Epithelial cell of esophagus (primary cell): ENCODE data around the gene FNDC3B.

Experiments used
- DNase-seq: peaks from one replicate; pipeline ENCODE4 v3.0.0; 2010; ENCODE audit warnings: low read depth
- H3K4me3 ChIP-seq: 2 replicates; pipeline ENCODE4 v1.5.1; 2011; ENCODE audit warnings: mild to moderate bottlenecking, low read length, control low read depth
- CTCF ChIP-seq: IDR thresholded peaks from 2 replicates; pipeline ENCODE4 v1.5.1; 2011; ENCODE audit warnings: low read depth, mild to moderate bottlenecking, low read length, control low read depth, inconsistent platforms; ENCODE audit not compliant: insufficient read depth; ENCODE audit errors: missing control alignments

The FNDC3B gene

GRCh38 chr3:172352786-172353185 is 313.4 kb downstream of the FNDC3B start:
- TF ChIP-seq CTCF: no peak
- H3K4me3 ChIP-seq: no peak overlapping the region
- DNase-seq: no peak

DNA sequence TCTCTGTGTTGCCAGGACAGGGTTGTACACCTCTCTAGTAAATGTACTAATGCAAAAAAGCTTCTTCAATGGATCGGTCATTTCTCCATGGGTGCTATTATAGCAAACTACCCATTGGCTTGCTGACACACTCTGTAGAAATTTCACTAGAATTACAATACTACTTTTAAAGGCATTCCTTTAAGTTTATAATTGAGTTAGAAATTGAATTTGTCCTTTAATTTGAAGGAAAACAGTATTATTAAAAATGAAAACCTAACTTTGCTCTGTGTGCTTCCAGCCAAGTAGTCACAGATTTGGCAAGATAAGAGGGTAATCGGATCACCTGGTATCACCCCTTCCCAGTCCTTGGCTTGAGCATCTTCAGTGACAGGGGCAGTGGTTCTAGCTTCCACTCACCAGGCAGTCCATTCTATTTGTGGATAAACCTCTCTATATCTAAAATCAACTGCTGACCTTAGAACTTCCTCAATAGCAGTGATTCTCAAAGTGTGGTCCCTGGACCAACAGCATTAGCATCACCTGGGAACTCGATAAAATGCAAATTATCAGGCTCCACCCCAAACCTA is 315.6 kb downstream of the FNDC3B start:
- no peak for TF ChIP-seq CTCF
- H3K4me3 ChIP-seq: no peak overlapping the region
- DNase-seq: no peak

DNA sequence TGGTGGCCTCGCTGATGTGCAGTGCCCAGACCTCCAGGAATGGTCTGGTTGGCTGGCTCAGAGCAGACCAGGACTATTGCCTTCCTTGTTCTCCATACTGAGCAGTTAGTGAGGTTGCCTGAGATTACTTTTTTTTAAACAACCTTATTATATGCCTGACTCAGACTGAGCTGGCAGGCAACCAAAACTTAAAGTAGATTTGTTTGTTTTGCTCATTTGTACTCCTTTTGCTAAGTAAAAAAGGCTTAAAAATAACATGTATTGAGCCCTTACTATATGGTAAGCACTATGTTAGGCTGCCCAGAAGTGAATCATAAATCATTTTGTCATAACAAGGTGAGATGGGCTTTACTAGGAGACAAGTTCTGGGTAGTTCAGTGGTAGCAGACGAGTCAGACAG is 316.5 kb downstream of the FNDC3B start:
- DNase-seq: peak; percentile 83
- TF ChIP-seq CTCF: no peak
- no peak overlapping the region for H3K4me3 ChIP-seq

GRCh38 chr3:172356427-172356826 is 317.0 kb downstream of the FNDC3B start:
- H3K4me3 ChIP-seq: no peak overlapping the region
- TF ChIP-seq CTCF: no peak
- no peak for DNase-seq

DNA sequence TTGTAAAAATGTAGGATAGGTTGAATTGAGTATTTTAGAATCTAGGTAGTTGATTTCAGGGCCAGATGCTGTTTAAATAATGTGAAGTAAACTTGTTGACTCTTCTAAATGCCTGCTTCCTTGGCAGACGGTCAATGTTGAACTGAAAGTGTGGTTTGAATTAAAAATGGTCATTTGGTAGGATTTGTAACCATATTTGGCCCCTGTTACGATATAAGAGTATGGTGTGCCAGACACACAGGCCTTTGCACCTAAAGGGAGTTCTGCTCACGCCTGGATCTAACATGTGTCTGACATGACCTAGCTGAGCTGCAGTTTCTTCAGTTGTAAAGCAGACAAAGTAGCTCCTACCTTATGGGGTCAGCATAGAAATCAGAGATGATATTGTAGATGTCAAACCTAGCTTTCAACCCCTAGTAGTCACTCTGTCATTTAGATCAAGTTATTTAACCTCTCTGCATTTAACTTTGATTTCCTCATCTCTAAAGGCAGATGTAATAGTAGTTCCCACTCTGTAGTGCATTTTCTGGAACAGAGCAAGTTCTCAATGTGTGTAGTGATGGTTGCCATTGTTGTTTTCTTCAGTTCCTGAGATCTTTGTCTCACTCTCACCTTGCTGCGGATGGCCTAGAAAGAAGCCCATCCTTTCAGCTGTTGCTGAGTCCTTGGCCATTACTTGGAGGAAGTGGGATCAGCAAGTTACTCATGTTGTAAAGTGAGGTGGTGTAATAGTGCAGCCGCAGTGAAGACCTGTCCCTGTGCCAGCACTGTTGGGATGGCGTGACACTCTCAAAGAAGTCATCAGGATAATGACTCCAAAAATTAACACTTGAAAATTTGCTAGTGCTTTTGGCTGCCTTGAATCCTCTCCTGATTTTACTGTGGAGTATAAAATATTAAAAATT is 318.7 kb downstream of the FNDC3B start:
- TF ChIP-seq CTCF: no peak
- no peak overlapping the region for H3K4me3 ChIP-seq
- peak; percentile 39 for DNase-seq

DNA sequence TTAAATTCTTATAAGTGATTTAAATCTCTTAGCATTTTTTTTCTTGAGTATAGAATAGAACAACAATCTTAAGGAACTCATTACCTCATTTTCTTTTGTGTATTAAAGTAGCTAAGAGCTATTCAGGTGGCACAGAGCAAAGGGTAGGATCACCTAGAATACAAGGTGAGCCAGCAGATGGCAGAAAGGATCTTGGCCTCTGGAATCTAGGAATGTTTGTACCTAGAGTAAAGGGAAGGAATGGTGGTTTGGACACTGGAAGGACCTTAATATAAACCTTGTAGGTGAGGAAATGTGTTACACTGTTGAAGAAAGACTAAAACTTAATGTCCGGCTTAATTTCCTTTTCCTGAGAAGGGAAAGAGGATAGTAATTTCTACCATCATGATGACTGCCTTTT is 319.9 kb downstream of the FNDC3B start:
- no peak for DNase-seq
- no peak overlapping the region for H3K4me3 ChIP-seq
- peak; percentile 11 for TF ChIP-seq CTCF
